Memory B cell (primary cell): ENCODE measurements around the gene VIP.
"Not testable (repeated sequence)": the region's sequence is repeated elsewhere in the genome, so short reads cannot be mapped to it uniquely, and the experiment has no call there.

Experiments
- ATAC-seq: fragments of 150-1000 bp; cut with Tn5 transposase; 2 replicates; pipeline ENCODE4 v1.10.0; 2021; ENCODE audit warnings: low read depth, mild to moderate bottlenecking, moderate library complexity
- DNase-seq, 2 donors: peaks; one replicate each; pipeline ENCODE4 v3.0.0; 2022; ENCODE audit warnings: low spot score in 2 of 2
- H3K27ac Mint-ChIP-seq: one replicate; pipeline ENCODE4 v1.8.0; 2022; ENCODE audit warnings: mild to moderate bottlenecking, moderate library complexity, mixed read lengths
- H3K27me3 Mint-ChIP-seq: one replicate; pipeline ENCODE4 v1.8.0; 2022; ENCODE audit warnings: mixed read lengths
- H3K36me3 Mint-ChIP-seq: one replicate; pipeline ENCODE4 v1.8.0; 2022; ENCODE audit warnings: mild to moderate bottlenecking, mixed read lengths
- H3K4me1 Mint-ChIP-seq: one replicate; pipeline ENCODE4 v1.8.0; 2022; ENCODE audit warnings: mixed read lengths
- H3K4me3 Mint-ChIP-seq: one replicate; pipeline ENCODE4 v1.8.0; 2022; ENCODE audit warnings: mild to moderate bottlenecking, moderate library complexity, mixed read lengths
- H3K9me3 Mint-ChIP-seq: one replicate; pipeline ENCODE4 v1.8.0; 2022; ENCODE audit warnings: mixed read lengths

Gene VIP

GRCh38 chr6:152750694-152751093 is at the start of gene VIP:
Gene VIP, plus strand, starts transcription at chr6:152750797. Its CDS starts 1,381 bp downstream, at chr6:152752178.
- Mint-ChIP-seq H3K36me3 (no peaks in the 10 kb centered on the region), H3K4me1 (no peaks in the 10 kb centered on the region), H3K9me3 (no peaks in the 10 kb centered on the region), H3K4me3 (no peak within 1 kb of the TSS), H3K27ac (no peak within 1 kb of the TSS), H3K27me3 (no peaks in the 10 kb centered on the region)
- ATAC-seq (no peak), DNase-seq (no peak)

GRCh38 chr6:152701081-152701862 is 49.3 kb upstream of the VIP start:
- Mint-ChIP-seq H3K27ac (no peak overlapping the region), H3K4me1 (no peaks in the 10 kb centered on the region), H3K27me3 (peaks cover 3% of the 10 kb centered on the region), H3K4me3 (no peak overlapping the region), H3K36me3 (no peaks in the 10 kb centered on the region), H3K9me3 (no peaks in the 10 kb centered on the region)
- no peak for DNase-seq
- ATAC-seq = no peak

GRCh38 chr6:152701863-152702401 is 48.7 kb upstream of the VIP start:
- Mint-ChIP-seq H3K36me3 (no peaks in the 10 kb centered on the region), H3K27ac (no peak overlapping the region), H3K4me3 (no peak overlapping the region), H3K27me3 (peaks cover 3% of the 10 kb centered on the region), H3K4me1 (no peaks in the 10 kb centered on the region), H3K9me3 (no peaks in the 10 kb centered on the region)
- DNase-seq (no peak), ATAC-seq (no peak)

- DNase-seq, H3K4me1 Mint-ChIP-seq, ATAC-seq, H3K27me3 Mint-ChIP-seq, H3K9me3 Mint-ChIP-seq, H3K4me3 Mint-ChIP-seq, H3K27ac Mint-ChIP-seq, H3K36me3 Mint-ChIP-seq: not testable (repeated sequence)
Observed at GRCh38 chr6:152703750-152704149, 46.8 kb upstream of the VIP start.

GRCh38 chr6:152705327-152705726 is 45.3 kb upstream of the VIP start:
- Mint-ChIP-seq H3K27me3 (no peaks in the 10 kb centered on the region), H3K9me3 (peaks cover 3% of the 10 kb centered on the region), H3K36me3 (no peaks in the 10 kb centered on the region), H3K4me1 (no peaks in the 10 kb centered on the region), H3K27ac (no peak overlapping the region), H3K4me3 (no peak overlapping the region)
- ATAC-seq (no peak), DNase-seq (no peak)

GRCh38 chr6:152716322-152716721 is 34.3 kb upstream of the VIP start:
- no peaks in the 10 kb centered on the region for H3K27me3 Mint-ChIP-seq
- no peak for DNase-seq
- H3K4me1 Mint-ChIP-seq = no peaks in the 10 kb centered on the region
- H3K4me3 Mint-ChIP-seq = no peak overlapping the region
- no peak overlapping the region for H3K27ac Mint-ChIP-seq
- peaks cover 8% of the 10 kb centered on the region for H3K9me3 Mint-ChIP-seq
- no peaks in the 10 kb centered on the region for H3K36me3 Mint-ChIP-seq
- ATAC-seq = no peak

GRCh38 chr6:152720974-152721373 is 29.6 kb upstream of the VIP start:
- no peaks in the 10 kb centered on the region for H3K4me1 Mint-ChIP-seq
- no peaks in the 10 kb centered on the region for H3K9me3 Mint-ChIP-seq
- H3K4me3 Mint-ChIP-seq = no peak overlapping the region
- no peak for DNase-seq
- H3K27ac Mint-ChIP-seq = no peak overlapping the region
- H3K27me3 Mint-ChIP-seq = peaks cover 1% of the 10 kb centered on the region
- no peak for ATAC-seq
- no peaks in the 10 kb centered on the region for H3K36me3 Mint-ChIP-seq

- Mint-ChIP-seq H3K27ac (no peak overlapping the region), H3K4me3 (no peak overlapping the region), H3K4me1 (no peaks in the 10 kb centered on the region), H3K27me3 (peaks cover 1% of the 10 kb centered on the region), H3K9me3 (no peaks in the 10 kb centered on the region), H3K36me3 (no peaks in the 10 kb centered on the region)
- no peak for ATAC-seq
- no peak for DNase-seq
Observed at GRCh38 chr6:152721956-152722355, 28.6 kb upstream of the VIP start.

GRCh38 chr6:152723398-152723797 is 27.2 kb upstream of the VIP start:
- Mint-ChIP-seq H3K4me3 (no peak overlapping the region), H3K4me1 (no peaks in the 10 kb centered on the region), H3K9me3 (no peaks in the 10 kb centered on the region), H3K27ac (no peak overlapping the region), H3K36me3 (no peaks in the 10 kb centered on the region), H3K27me3 (peaks cover 1% of the 10 kb centered on the region)
- DNase-seq = no peak
- ATAC-seq = no peak

GRCh38 chr6:152726313-152726712 is 24.3 kb upstream of the VIP start:
- Mint-ChIP-seq H3K27ac (no peak overlapping the region), H3K4me1 (no peaks in the 10 kb centered on the region), H3K36me3 (no peaks in the 10 kb centered on the region), H3K27me3 (peaks cover 1% of the 10 kb centered on the region), H3K4me3 (no peak overlapping the region), H3K9me3 (no peaks in the 10 kb centered on the region)
- ATAC-seq = no peak
- DNase-seq = no peak

- no peaks in the 10 kb centered on the region for H3K4me1 Mint-ChIP-seq
- no peaks in the 10 kb centered on the region for H3K9me3 Mint-ChIP-seq
- ATAC-seq (no peak), DNase-seq (no peak)
- H3K27me3 Mint-ChIP-seq = peaks cover 1% of the 10 kb centered on the region
- no peak overlapping the region for H3K4me3 Mint-ChIP-seq
- no peak overlapping the region for H3K27ac Mint-ChIP-seq
- H3K36me3 Mint-ChIP-seq = no peaks in the 10 kb centered on the region
Observed at GRCh38 chr6:152727507-152727906, 23.1 kb upstream of the VIP start.

GRCh38 chr6:152734630-152735029 is 16.0 kb upstream of the VIP start:
- Mint-ChIP-seq H3K4me1 (no peaks in the 10 kb centered on the region), H3K27ac (no peak overlapping the region), H3K36me3 (no peaks in the 10 kb centered on the region), H3K27me3 (no peaks in the 10 kb centered on the region), H3K9me3 (no peaks in the 10 kb centered on the region), H3K4me3 (no peak overlapping the region)
- DNase-seq = no peak
- ATAC-seq = no peak

GRCh38 chr6:152736687-152737273 is 13.8 kb upstream of the VIP start:
- Mint-ChIP-seq H3K36me3 (no peaks in the 10 kb centered on the region), H3K27me3 (no peaks in the 10 kb centered on the region), H3K4me3 (no peak overlapping the region), H3K4me1 (no peaks in the 10 kb centered on the region), H3K9me3 (no peaks in the 10 kb centered on the region), H3K27ac (no peak overlapping the region)
- ATAC-seq = no peak
- DNase-seq = no peak

GRCh38 chr6:152745509-152746171 is 5.0 kb upstream of the VIP start:
- Mint-ChIP-seq H3K27ac (no peak overlapping the region), H3K27me3 (no peaks in the 10 kb centered on the region), H3K9me3 (no peaks in the 10 kb centered on the region), H3K4me3 (no peak overlapping the region), H3K4me1 (no peaks in the 10 kb centered on the region), H3K36me3 (no peaks in the 10 kb centered on the region)
- DNase-seq (no peak), ATAC-seq (no peak)
